ENCODE results near the gene TANGO2.

TANGO2 gene

GRCh38 chr22:20037419-20037818, 16.5 kb downstream of the TANGO2 start:
- Histone ChIP-seq H3K4me2 (ENCODE audit: low read length) (no peak overlapping the region), H3K9ac (ENCODE audit: low read length) (no peak overlapping the region), H3K9me3 (ENCODE audit: low read length) (peaks cover 6% of the 10 kb centered on the region; the same call in 1 of the 2 replicates), H2AFZ (ENCODE audit: low read length) (no peak overlapping the region), H3K9me2 (ENCODE audit: low read depth, low read length) (no peaks in the 10 kb centered on the region), H3K4me3 (ENCODE audit: low read depth, low read length, poor library complexity, severe bottlenecking) (no peak overlapping the region), H3K4me1 (ENCODE audit: insufficient read depth, low read length, severe bottlenecking) (peaks cover 18% of the 10 kb centered on the region), H3K36me3 (ENCODE audit: insufficient read depth, low read length) (peaks cover 11% of the 10 kb centered on the region), H3K27ac (ENCODE audit: low read depth, low read length, poor library complexity, severe bottlenecking) (no peak overlapping the region), H3K27me3 (ENCODE audit: insufficient read depth, low read length) (no peaks in the 10 kb centered on the region), H3F3A (ENCODE audit: insufficient read depth, low read length) (no peaks in the 10 kb centered on the region), H4K20me1 (ENCODE audit: insufficient read depth, low read length) (no peaks in the 10 kb centered on the region), H3K79me2 (ENCODE audit: insufficient read depth, low read length) (no peaks in the 10 kb centered on the region)
- TF ChIP-seq, protein P1, sequence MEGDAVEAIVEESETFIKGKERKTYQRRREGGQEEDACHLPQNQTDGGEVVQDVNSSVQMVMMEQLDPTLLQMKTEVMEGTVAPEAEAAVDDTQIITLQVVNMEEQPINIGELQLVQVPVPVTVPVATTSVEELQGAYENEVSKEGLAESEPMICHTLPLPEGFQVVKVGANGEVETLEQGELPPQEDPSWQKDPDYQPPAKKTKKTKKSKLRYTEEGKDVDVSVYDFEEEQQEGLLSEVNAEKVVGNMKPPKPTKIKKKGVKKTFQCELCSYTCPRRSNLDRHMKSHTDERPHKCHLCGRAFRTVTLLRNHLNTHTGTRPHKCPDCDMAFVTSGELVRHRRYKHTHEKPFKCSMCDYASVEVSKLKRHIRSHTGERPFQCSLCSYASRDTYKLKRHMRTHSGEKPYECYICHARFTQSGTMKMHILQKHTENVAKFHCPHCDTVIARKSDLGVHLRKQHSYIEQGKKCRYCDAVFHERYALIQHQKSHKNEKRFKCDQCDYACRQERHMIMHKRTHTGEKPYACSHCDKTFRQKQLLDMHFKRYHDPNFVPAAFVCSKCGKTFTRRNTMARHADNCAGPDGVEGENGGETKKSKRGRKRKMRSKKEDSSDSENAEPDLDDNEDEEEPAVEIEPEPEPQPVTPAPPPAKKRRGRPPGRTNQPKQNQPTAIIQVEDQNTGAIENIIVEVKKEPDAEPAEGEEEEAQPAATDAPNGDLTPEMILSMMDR (IDR thresholded peaks at IDR 0.05; ENCODE audit: low read length): no peak
- no peak for TF ChIP-seq EZH2 (IDR thresholded peaks at IDR 0.05; ENCODE audit: borderline replicate concordance, low read length)

DNA sequence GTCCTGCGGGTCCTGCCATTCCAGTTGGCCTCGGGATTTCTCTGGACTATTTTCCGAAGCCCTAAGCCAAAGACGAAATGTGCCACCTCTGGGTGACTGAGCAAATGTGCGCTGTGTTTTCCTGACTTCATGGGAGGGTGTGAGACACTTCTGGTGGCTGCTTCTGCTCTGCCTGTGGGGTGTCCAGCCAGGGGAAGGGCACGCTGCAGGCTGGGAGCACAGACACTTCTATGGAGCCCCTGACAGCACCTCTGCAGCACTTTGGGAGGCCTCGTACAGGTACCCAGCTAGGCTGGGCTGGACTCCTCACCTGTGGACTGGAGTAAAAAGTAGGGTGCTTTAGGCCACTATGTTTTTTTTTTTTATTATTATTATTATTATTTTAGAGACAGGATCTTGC, 17.7 kb downstream of the TANGO2 start:
- TF ChIP-seq, protein P1 (IDR thresholded peaks at IDR 0.05; ENCODE audit: low read length): no peak
- TF ChIP-seq EZH2 (IDR thresholded peaks at IDR 0.05; ENCODE audit: borderline replicate concordance, low read length): no peak
- H3K4me3 ChIP-seq (ENCODE audit: low read depth, low read length, poor library complexity, severe bottlenecking): no peak overlapping the region
- peaks cover 16% of the 10 kb centered on the region for H3K36me3 ChIP-seq (ENCODE audit: insufficient read depth, low read length)
- H3K27me3 ChIP-seq (ENCODE audit: insufficient read depth, low read length): no peaks in the 10 kb centered on the region
- no peak overlapping the region for H3K27ac ChIP-seq (ENCODE audit: low read depth, low read length, poor library complexity, severe bottlenecking)
- H3K9me3 ChIP-seq (ENCODE audit: low read length): peaks cover 6% of the 10 kb centered on the region; the same call in 1 of the 2 replicates
- H3K4me1 ChIP-seq (ENCODE audit: insufficient read depth, low read length, severe bottlenecking): peaks cover 11% of the 10 kb centered on the region
- H3F3A ChIP-seq (ENCODE audit: insufficient read depth, low read length): no peaks in the 10 kb centered on the region
- H4K20me1 ChIP-seq (ENCODE audit: insufficient read depth, low read length): no peaks in the 10 kb centered on the region
- no peak overlapping the region for H3K9ac ChIP-seq (ENCODE audit: low read length)
- no peak overlapping the region for H2AFZ ChIP-seq (ENCODE audit: low read length)
- no peaks in the 10 kb centered on the region for H3K79me2 ChIP-seq (ENCODE audit: insufficient read depth, low read length)
- H3K4me2 ChIP-seq (ENCODE audit: low read length): no peak overlapping the region
- no peaks in the 10 kb centered on the region for H3K9me2 ChIP-seq (ENCODE audit: low read depth, low read length)

DNA sequence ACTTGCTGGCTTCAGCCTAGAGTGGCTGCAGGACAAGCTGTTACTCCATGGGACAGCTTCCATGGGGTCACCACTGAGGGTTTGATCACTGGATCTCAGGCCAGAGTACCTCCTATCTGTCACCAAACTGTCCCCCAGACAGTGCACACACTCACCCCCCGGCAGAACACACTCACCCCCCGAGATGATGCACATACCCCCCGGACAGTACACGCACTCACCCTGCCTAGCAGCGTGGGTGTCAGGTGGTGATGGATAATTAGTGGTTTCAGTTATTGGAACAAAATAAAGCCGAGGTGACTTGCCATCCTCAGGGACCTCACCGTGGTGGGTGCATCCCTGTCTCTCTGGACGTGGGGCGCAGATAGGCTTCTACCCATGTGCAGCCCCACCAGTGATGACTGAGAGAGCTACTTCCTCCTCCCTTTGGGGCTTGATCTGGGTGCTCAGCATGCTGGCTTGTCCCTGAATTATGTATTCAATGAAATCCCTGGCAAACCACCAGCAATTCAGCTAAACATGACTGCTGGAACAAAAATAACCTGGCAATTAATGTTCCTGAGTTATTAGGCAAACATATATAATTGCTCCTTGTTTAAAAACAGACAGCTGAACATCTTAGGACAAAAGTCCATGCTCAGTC, 18.9 kb downstream of the TANGO2 start:
- Histone ChIP-seq H3F3A (ENCODE audit: insufficient read depth, low read length) (no peaks in the 10 kb centered on the region), H3K9ac (ENCODE audit: low read length) (no peak overlapping the region)
- no peak for TF ChIP-seq EZH2 (IDR thresholded peaks at IDR 0.05; ENCODE audit: borderline replicate concordance, low read length)
- TF ChIP-seq, protein P1 (IDR thresholded peaks at IDR 0.05; ENCODE audit: low read length): no peak

More for the DNA sequence above, 18.9 kb downstream of the TANGO2 start:
- Histone ChIP-seq H3K4me3 (ENCODE audit: low read depth, low read length, poor library complexity, severe bottlenecking) (no peak overlapping the region), H3K4me2 (ENCODE audit: low read length) (no peak overlapping the region), H2AFZ (ENCODE audit: low read length) (no peak overlapping the region), H3K9me3 (ENCODE audit: low read length) (peaks cover under 1% of the 10 kb centered on the region; the same call in 1 of the 2 replicates), H3K9me2 (ENCODE audit: low read depth, low read length) (no peaks in the 10 kb centered on the region), H3K36me3 (ENCODE audit: insufficient read depth, low read length) (peaks cover 13% of the 10 kb centered on the region), H3K27ac (ENCODE audit: low read depth, low read length, poor library complexity, severe bottlenecking) (no peak overlapping the region), H4K20me1 (ENCODE audit: insufficient read depth, low read length) (no peaks in the 10 kb centered on the region), H3K79me2 (ENCODE audit: insufficient read depth, low read length) (no peaks in the 10 kb centered on the region), H3K27me3 (ENCODE audit: insufficient read depth, low read length) (no peaks in the 10 kb centered on the region), H3K4me1 (ENCODE audit: insufficient read depth, low read length, severe bottlenecking) (no peaks in the 10 kb centered on the region)
